Cardiac fibroblast (primary cell): ENCODE data around the gene PTPN9.
"Not testable (repeated sequence)": the region's sequence is repeated elsewhere in the genome, so short reads cannot be mapped to it uniquely, and the experiment has no call there.

ENCODE experiments used
- DNase-seq, 2 donors: peaks; one replicate each; pipeline versions ENCODE4 v3.0.0 to v3.0.0-alpha.2; 2010; ENCODE audit warnings: low read depth in 2 of 2
- H3K4me3 ChIP-seq, 2 donors: replicated peaks in 1 of 2; 1 replicate in 1 of 2; 2 replicates in 1 of 2; pipeline ENCODE4 v1.5.1; 2011; ENCODE audit warnings: low read depth in 2 of 2, low read length in 2 of 2, mild to moderate bottlenecking in 2 of 2, moderate library complexity in 1 of 2
- TF ChIP-seq, protein P1 (sequence below): IDR thresholded peaks from one replicate; pipeline ENCODE4 v1.5.1; 2011; ENCODE audit warnings: low read depth, mild to moderate bottlenecking, low read length, inconsistent platforms

The PTPN9 gene

DNA sequence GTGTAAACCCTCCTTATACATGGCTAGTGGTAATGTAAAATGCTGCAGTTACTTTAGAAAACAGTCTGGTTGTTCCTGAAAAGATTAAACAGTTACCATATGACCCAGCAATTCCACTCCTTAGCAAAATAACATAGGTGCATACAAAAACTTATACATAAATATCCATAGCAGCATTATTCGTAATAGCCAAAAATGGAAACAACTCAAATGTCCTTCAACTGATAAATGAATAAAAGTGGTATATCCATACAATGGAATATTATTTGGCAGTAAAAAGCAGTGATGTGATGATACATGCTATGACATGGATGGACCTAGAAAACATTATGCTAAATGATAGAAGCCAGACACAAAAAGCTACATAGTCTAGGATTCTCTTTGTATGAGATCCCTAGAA is 96.0 kb downstream of the PTPN9 start:
- no peak overlapping the region for H3K4me3 ChIP-seq
- no peak for DNase-seq
- TF ChIP-seq, protein P1, sequence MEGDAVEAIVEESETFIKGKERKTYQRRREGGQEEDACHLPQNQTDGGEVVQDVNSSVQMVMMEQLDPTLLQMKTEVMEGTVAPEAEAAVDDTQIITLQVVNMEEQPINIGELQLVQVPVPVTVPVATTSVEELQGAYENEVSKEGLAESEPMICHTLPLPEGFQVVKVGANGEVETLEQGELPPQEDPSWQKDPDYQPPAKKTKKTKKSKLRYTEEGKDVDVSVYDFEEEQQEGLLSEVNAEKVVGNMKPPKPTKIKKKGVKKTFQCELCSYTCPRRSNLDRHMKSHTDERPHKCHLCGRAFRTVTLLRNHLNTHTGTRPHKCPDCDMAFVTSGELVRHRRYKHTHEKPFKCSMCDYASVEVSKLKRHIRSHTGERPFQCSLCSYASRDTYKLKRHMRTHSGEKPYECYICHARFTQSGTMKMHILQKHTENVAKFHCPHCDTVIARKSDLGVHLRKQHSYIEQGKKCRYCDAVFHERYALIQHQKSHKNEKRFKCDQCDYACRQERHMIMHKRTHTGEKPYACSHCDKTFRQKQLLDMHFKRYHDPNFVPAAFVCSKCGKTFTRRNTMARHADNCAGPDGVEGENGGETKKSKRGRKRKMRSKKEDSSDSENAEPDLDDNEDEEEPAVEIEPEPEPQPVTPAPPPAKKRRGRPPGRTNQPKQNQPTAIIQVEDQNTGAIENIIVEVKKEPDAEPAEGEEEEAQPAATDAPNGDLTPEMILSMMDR: no peak

DNA sequence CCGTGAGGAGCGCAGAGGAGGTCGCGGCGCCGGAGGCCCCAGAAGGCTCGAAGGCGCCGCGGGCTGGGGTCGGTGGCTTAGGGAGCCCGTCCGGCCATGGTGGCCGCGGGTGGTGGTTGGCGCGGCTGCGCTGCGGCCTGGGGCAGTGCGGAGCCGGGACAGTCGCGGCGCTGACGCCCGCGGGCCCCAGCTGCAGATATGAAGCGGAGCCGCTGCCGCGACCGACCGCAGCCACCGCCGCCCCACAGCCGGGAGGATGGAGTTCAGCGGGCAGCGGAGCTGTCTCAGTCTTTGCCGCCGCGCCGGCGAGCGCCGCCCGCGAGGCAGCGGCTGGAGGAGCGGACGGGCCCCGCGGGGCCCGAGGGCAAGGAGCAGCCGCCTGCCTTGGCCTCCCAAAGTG is 98.7 kb downstream of the PTPN9 start:
- DNase-seq, H3K4me3 ChIP-seq: not testable (repeated sequence)

DNA sequence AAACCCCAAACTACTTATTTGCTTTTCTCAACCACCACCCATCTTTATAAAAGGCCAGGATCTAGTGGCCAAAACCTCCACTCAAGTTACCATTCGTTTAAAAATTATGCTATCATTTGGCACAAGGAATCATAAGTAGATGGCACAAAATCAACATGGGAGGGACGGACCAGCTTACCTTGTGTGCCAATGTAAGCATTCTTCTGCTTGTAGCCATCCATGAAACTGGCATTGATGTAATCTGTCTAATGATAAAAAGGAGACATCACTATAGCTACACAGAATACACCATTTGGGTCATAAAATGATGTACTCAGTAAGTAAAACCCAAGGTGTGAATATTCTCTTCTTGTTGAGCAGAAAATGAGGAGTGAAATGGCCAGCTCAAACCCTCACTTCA is 99.4 kb downstream of the PTPN9 start:
- TF ChIP-seq, protein P1: no peak
- no peak for DNase-seq
- H3K4me3 ChIP-seq: no peak overlapping the region

DNA sequence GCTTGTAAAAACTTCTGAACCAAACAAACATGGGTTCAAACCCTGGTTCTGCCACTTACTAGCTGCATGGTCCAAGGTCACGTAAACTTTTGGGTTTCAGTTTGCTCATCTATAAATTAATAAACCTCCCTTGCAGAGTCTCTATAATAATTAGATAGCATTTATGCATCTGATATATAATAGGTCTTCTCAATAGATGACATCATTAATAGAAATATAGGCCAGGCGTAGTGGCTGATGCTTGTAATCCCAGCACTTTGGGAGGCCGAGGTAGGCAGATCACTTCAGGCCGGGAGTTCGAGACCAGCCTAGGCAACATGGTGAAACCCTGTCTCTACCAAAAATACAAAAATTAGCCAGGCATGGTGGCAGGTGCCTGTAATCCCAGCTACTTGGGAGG is 102.0 kb downstream of the PTPN9 start:
- DNase-seq, H3K4me3 ChIP-seq: not testable (repeated sequence)

DNA sequence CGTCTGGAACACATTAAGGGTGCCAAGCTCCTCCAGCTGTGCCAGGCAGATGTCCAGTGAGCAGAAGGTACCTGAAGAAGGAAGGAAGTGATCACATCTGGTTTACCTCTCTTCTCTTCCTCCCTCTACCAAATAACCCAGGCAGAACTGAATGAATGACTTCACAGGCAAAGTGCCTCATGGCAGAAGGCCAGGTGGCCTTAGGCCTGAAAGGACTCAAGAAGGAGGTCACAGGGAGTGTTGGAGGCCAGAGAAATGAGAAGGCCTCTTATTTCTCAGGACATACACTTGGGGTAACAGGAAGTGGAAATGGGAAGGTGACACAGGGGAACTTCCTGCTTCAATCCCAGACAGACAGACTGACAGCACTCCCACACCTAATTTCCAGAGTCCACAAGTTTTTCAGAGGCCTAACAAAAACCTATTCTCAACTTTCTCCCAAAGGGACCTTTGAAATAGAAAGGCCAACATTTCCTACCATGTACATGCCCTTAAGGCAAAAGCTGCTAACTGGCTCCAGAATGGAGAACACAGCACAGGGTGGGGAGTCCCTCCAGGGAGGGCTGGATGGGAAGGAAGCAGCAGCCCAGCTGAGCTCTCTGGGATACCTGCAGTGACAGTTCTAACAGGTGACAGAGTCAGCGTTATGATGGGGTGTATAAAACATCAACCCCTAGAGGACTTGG is 110.1 kb downstream of the PTPN9 start:
- H3K4me3 ChIP-seq: no peak overlapping the region
- TF ChIP-seq, protein P1: no peak
- peak in 1 of 2 donors; percentile 23 for DNase-seq

DNA sequence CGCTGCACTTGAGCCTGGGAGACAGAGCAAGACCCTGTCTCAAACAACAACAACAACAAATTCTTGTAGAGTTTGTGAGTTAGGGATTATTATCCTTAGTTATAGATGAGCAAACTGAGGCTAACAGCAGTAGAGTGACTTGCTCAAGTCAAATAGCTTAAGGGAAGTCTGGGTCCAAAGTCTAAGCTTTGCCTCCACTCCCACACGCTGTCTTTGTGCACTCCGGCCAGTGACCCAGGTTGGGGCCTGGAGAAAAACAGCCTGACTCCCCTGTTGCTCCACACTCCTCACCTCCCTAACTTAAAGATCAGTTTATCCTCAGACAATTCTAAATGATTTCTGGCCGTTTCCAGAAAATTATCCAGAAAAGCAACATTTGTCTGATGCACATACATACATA is 118.5 kb downstream of the PTPN9 start:
- H3K4me3 ChIP-seq: no peak overlapping the region
- DNase-seq: no peak
- TF ChIP-seq, protein P1: no peak

DNA sequence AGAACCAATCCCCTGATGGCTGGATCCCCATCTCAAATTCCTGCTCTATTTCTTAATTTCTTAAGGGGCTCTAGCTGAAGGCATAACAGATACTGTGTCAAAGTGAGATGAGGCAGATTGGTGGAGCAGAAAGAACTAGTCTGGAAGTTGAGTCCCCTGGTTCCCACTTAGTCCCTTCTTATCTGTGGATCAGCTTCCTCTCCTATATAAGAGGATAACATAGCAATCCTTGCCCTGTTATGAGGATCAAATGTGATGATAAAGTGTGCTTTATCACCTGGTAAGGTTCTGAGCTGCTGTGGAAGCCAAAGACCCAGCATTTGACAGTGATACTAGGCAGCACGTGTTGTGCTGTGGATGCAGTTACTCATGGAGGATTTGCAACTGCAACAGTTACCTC is 119.5 kb downstream of the PTPN9 start:
- H3K4me3 ChIP-seq: no peak overlapping the region
- no peak for DNase-seq
- TF ChIP-seq, protein P1: no peak

DNA sequence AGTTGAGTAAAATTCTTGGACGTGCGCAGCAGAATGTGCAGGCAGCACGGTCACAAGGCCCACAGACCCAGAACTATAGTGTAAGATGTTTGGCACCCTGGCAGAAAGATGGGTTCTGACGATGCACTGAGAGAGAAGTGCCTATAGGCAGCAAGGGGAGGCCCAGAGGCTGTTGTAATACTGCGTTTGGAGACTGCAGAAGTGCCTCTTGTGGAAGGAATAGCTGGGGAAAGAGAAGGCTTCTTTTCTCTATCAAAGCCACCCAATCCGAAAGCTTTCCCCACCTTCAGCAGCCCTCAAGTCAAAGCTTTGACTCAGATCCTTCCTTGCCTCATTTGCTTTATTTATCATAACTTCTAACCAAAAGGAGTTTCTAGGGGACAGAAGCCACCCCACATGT is 122.4 kb downstream of the PTPN9 start:
- peak in 1 of 2 donors; percentile 20 for DNase-seq
- H3K4me3 ChIP-seq: no peak overlapping the region
- TF ChIP-seq, protein P1: no peak
